CD8-positive, alpha-beta memory T cell (primary cell): ENCODE data around the gene CEP164. TPM values are rescaled to one million over a fixed set of nuclear protein-coding genes. Genes with fewer than 3 reads are reported as not detected.
"Not testable (repeated sequence)": the region's sequence is repeated elsewhere in the genome, so short reads cannot be mapped to it uniquely, and the experiment has no call there.

ENCODE experiments used
- CTCF ChIA-PET: fragments of 350-600 bp; sonication (Branson Sonifier 250); formaldehyde crosslinking; loops from one replicate; lab custom pipeline; 2021; ENCODE audit warnings: antibody characterized with exemption; lab: Charles Lee
- POLR2A ChIA-PET: fragments of 350-600 bp; sonication (Branson Sonifier 250); formaldehyde crosslinking; loops from one replicate; lab custom pipeline; 2021; ENCODE audit warnings: antibody characterized with exemption; lab: Charles Lee
- DNase-seq, 5 donors: peaks; one replicate each; pipeline versions ENCODE4 v3.0.0 to v3.0.0-alpha.2; 2020 to 2022; ENCODE audit warnings: mixed read lengths in 1 of 5
- H3K27ac ChIP-seq: one replicate; pipeline ENCODE4 v1.7.0; 2013; ENCODE audit warnings: low read depth, mild to moderate bottlenecking, low read length, moderate library complexity
- H3K27me3 ChIP-seq: 2 replicates; pipeline ENCODE4 v1.7.0; 2013; ENCODE audit warnings: low read length, mild to moderate bottlenecking; ENCODE audit not compliant: insufficient read depth, poor library complexity, severe bottlenecking
- H3K36me3 ChIP-seq: 2 replicates; pipeline ENCODE4 v1.7.0; 2013; ENCODE audit warnings: mild to moderate bottlenecking, low read length, moderate library complexity; ENCODE audit not compliant: insufficient read depth
- H3K4me1 ChIP-seq: 2 replicates; pipeline ENCODE4 v1.7.0; 2013; ENCODE audit warnings: mild to moderate bottlenecking, low read length, moderate library complexity; ENCODE audit not compliant: insufficient read depth
- H3K4me3 ChIP-seq: 2 replicates; pipeline ENCODE4 v1.7.0; 2013; ENCODE audit warnings: mild to moderate bottlenecking, low read length
- H3K9me3 ChIP-seq: 2 replicates; pipeline ENCODE4 v1.7.0; 2013; ENCODE audit warnings: mild to moderate bottlenecking, low read length
- H3K27ac Mint-ChIP-seq, 8 donors: one replicate each; pipeline ENCODE4 v1.8.0; 2020 to 2021; ENCODE audit warnings: mixed read lengths in 8 of 8, mild to moderate bottlenecking in 6 of 8, inconsistent platforms in 3 of 8, moderate library complexity in 3 of 8
- H3K27me3 Mint-ChIP-seq, 2 donors: one replicate each; pipeline ENCODE4 v1.8.0; 2020 to 2021; ENCODE audit warnings: mixed read lengths in 2 of 2, mild to moderate bottlenecking in 1 of 2, moderate library complexity in 1 of 2
- H3K36me3 Mint-ChIP-seq, 3 donors: one replicate each; pipeline ENCODE4 v1.8.0; 2020 to 2021; ENCODE audit warnings: mixed read lengths in 3 of 3, inconsistent platforms in 1 of 3, mild to moderate bottlenecking in 1 of 3
- H3K4me1 Mint-ChIP-seq, 3 donors: one replicate each; pipeline ENCODE4 v1.8.0; 2020 to 2021; ENCODE audit warnings: mixed read lengths in 3 of 3, inconsistent platforms in 1 of 3, mild to moderate bottlenecking in 1 of 3
- H3K4me3 Mint-ChIP-seq, 7 donors: one replicate each; pipeline ENCODE4 v1.8.0; 2020 to 2021; ENCODE audit warnings: mixed read lengths in 7 of 7, mild to moderate bottlenecking in 6 of 7, moderate library complexity in 4 of 7, inconsistent platforms in 2 of 7
- H3K9me3 Mint-ChIP-seq, 5 donors: one replicate each; pipeline ENCODE4 v1.8.0; 2020 to 2022; ENCODE audit warnings: mixed read lengths in 5 of 5, mild to moderate bottlenecking in 3 of 5, moderate library complexity in 2 of 5, inconsistent platforms in 1 of 5
- polyA plus RNA-seq: library from polyadenylated mRNA; unstranded; fragments of 300-500 nt; fragmentation: Illumina TruSeq; gene quantifications from one replicate; pipeline ENCODE4 v1.2.3, GENCODE V29; 2021
- total RNA-seq, 2 experiments: library from RNA; stranded (reverse); gene quantifications; one replicate each; pipeline ENCODE4 v1.2.3, GENCODE V29; 2021

CEP164 gene
- total and polyA plus RNA-seq, 3 experiments from 2014 or later, result 25.7 to 40.5 (median 34.6) TPM

- H3K27ac ChIP-seq, H3K27ac Mint-ChIP-seq, H3K27me3 ChIP-seq, H3K4me1 Mint-ChIP-seq, H3K4me3 ChIP-seq, H3K4me1 ChIP-seq, H3K9me3 ChIP-seq, H3K4me3 Mint-ChIP-seq, DNase-seq, H3K36me3 ChIP-seq, POLR2A ChIA-PET: not testable (repeated sequence)
- CTCF ChIA-PET, result interaction anchor here (0.6 to 1.6 kb wide), 2 partner anchors 31 to 469 kb away, joined by 3 to 4 read pairs; no protein-coding TSS in a partner anchor
- Mint-ChIP-seq H3K9me3 (peaks cover 8 to 21% (median 12%) of the 10 kb centered on the region in 5 donors), H3K27me3 (peaks cover 17 to 19% of the 10 kb centered on the region in 2 donors), H3K36me3 (peaks cover 0 to 12% (median 5%) of the 10 kb centered on the region in 3 donors)
Observed at GRCh38 chr11:117456721-117457029, 129.0 kb downstream of the CEP164 start.

- peaks cover 0 to 12% (median 5%) of the 10 kb centered on the region in 3 donors for H3K36me3 Mint-ChIP-seq
- no peaks in the 10 kb centered on the region for H3K9me3 ChIP-seq
- ChIA-PET POLR2A (no interaction called here), CTCF (interaction anchor here (0.6 kb wide), 1 partner anchor 469 kb away, joined by 3 read pairs; no protein-coding TSS in a partner anchor)
- no peaks in the 10 kb centered on the region for H3K36me3 ChIP-seq
- H3K4me3 Mint-ChIP-seq, result no peak overlapping the region
- H3K27ac Mint-ChIP-seq, result no peak overlapping the region
- H3K27ac ChIP-seq, result no peak overlapping the region
- DNase-seq, result no peak
- no peaks in the 10 kb centered on the region for H3K4me1 Mint-ChIP-seq
- no peaks in the 10 kb centered on the region for H3K4me1 ChIP-seq
- H3K4me3 ChIP-seq, result no peak overlapping the region
- H3K27me3 ChIP-seq, result no peaks in the 10 kb centered on the region
- H3K9me3 Mint-ChIP-seq, result peaks cover 8 to 20% (median 12%) of the 10 kb centered on the region in 5 donors
- H3K27me3 Mint-ChIP-seq, result peaks cover 17 to 19% of the 10 kb centered on the region in 2 donors
Observed at GRCh38 chr11:117457031-117457785, 129.6 kb downstream of the CEP164 start.

- no peaks in the 10 kb centered on the region for H3K27me3 ChIP-seq
- no peaks in the 10 kb centered on the region for H3K4me1 ChIP-seq
- Mint-ChIP-seq H3K4me1 (no peaks in the 10 kb centered on the region), H3K27ac (no peak overlapping the region), H3K9me3 (peaks cover 8 to 18% (median 12%) of the 10 kb centered on the region in 5 donors), H3K27me3 (peaks cover 12 to 19% of the 10 kb centered on the region in 2 donors), H3K36me3 (peaks cover 0 to 12% (median 5%) of the 10 kb centered on the region in 3 donors), H3K4me3 (no peak overlapping the region)
- H3K27ac ChIP-seq, result no peak overlapping the region
- no peaks in the 10 kb centered on the region for H3K9me3 ChIP-seq
- H3K36me3 ChIP-seq, result no peaks in the 10 kb centered on the region
- no peak for DNase-seq
- no peak overlapping the region for H3K4me3 ChIP-seq
- CTCF ChIA-PET, result no interaction called here
- POLR2A ChIA-PET, result no interaction called here
Observed at GRCh38 chr11:117457835-117458234, 130.2 kb downstream of the CEP164 start.

GRCh38 chr11:117458275-117459122 is 130.8 kb downstream of the CEP164 start:
- no peaks in the 10 kb centered on the region for H3K9me3 ChIP-seq
- peaks cover 12 to 15% of the 10 kb centered on the region in 2 donors for H3K27me3 Mint-ChIP-seq
- H3K4me1 Mint-ChIP-seq, result no peaks in the 10 kb centered on the region
- ChIA-PET CTCF (no interaction called here), POLR2A (no interaction called here)
- H3K36me3 Mint-ChIP-seq, result peaks cover 0 to 8% (median 5%) of the 10 kb centered on the region in 3 donors
- no peak overlapping the region for H3K27ac Mint-ChIP-seq
- no peak overlapping the region for H3K4me3 ChIP-seq
- no peak overlapping the region for H3K27ac ChIP-seq
- no peaks in the 10 kb centered on the region for H3K27me3 ChIP-seq
- no peak for DNase-seq
- peaks cover 8 to 17% (median 8%) of the 10 kb centered on the region in 5 donors for H3K9me3 Mint-ChIP-seq
- H3K4me1 ChIP-seq, result no peaks in the 10 kb centered on the region
- H3K4me3 Mint-ChIP-seq, result no peak overlapping the region
- no peaks in the 10 kb centered on the region for H3K36me3 ChIP-seq

- Mint-ChIP-seq H3K4me1 (no peaks in the 10 kb centered on the region), H3K4me3 (no peak overlapping the region), H3K27me3 (peaks cover 10% of the 10 kb centered on the region in 2 donors), H3K9me3 (peaks cover 2 to 10% (median 3%) of the 10 kb centered on the region in 5 donors), H3K36me3 (peaks cover 0 to 3% (median 3%) of the 10 kb centered on the region in 3 donors), H3K27ac (no peak overlapping the region)
- Histone ChIP-seq H3K9me3 (no peaks in the 10 kb centered on the region), H3K27me3 (no peaks in the 10 kb centered on the region), H3K4me1 (no peaks in the 10 kb centered on the region), H3K36me3 (no peaks in the 10 kb centered on the region), H3K27ac (no peak overlapping the region), H3K4me3 (no peak overlapping the region)
- CTCF ChIA-PET, result no interaction called here
- no peak for DNase-seq
- POLR2A ChIA-PET, result interaction anchor here (0.6 kb wide), 1 partner anchor 1678 kb away, joined by 5 read pairs; no protein-coding TSS in a partner anchor
Observed at GRCh38 chr11:117459123-117459978, 131.7 kb downstream of the CEP164 start.

- no peaks in the 10 kb centered on the region for H3K27me3 ChIP-seq
- peaks cover 8 to 10% of the 10 kb centered on the region in 2 donors for H3K27me3 Mint-ChIP-seq
- H3K36me3 ChIP-seq, result no peaks in the 10 kb centered on the region
- H3K27ac Mint-ChIP-seq, result no peak overlapping the region
- H3K4me3 Mint-ChIP-seq, result no peak overlapping the region
- peaks cover 0 to 4% (median 0%) of the 10 kb centered on the region in 5 donors for H3K9me3 Mint-ChIP-seq
- no peaks in the 10 kb centered on the region for H3K4me1 Mint-ChIP-seq
- ChIA-PET CTCF (no interaction called here), POLR2A (no interaction called here)
- no peak for DNase-seq
- H3K4me1 ChIP-seq, result no peaks in the 10 kb centered on the region
- H3K9me3 ChIP-seq, result no peaks in the 10 kb centered on the region
- H3K36me3 Mint-ChIP-seq, result peaks cover 0 to 2% (median 0%) of the 10 kb centered on the region in 3 donors
- H3K4me3 ChIP-seq, result no peak overlapping the region
- no peak overlapping the region for H3K27ac ChIP-seq
Observed at GRCh38 chr11:117459979-117460300, 132.3 kb downstream of the CEP164 start.

- POLR2A ChIA-PET, result no interaction called here
- peaks cover 8 to 13% of the 10 kb centered on the region in 2 donors for H3K27me3 Mint-ChIP-seq
- Histone ChIP-seq H3K36me3 (no peaks in the 10 kb centered on the region), H3K4me1 (no peaks in the 10 kb centered on the region), H3K9me3 (no peaks in the 10 kb centered on the region), H3K27me3 (no peaks in the 10 kb centered on the region), H3K4me3 (no peak overlapping the region), H3K27ac (no peak overlapping the region)
- H3K4me1 Mint-ChIP-seq, result no peaks in the 10 kb centered on the region
- CTCF ChIA-PET, result no interaction called here
- no peak for DNase-seq
- no peak overlapping the region for H3K27ac Mint-ChIP-seq
- H3K36me3 Mint-ChIP-seq, result peaks cover 0 to 2% (median 0%) of the 10 kb centered on the region in 3 donors
- no peaks in the 10 kb centered on the region for H3K9me3 Mint-ChIP-seq
- no peak overlapping the region for H3K4me3 Mint-ChIP-seq
Observed at GRCh38 chr11:117461396-117462182, 133.9 kb downstream of the CEP164 start.
